DMS153 (cell line): ENCODE measurements around the gene SERINC1.

Experiments used
- DNase-seq: peaks from one replicate; lab custom pipeline; 2025; lab: John Stamatoyannopoulos, UW

SERINC1 gene

DNA sequence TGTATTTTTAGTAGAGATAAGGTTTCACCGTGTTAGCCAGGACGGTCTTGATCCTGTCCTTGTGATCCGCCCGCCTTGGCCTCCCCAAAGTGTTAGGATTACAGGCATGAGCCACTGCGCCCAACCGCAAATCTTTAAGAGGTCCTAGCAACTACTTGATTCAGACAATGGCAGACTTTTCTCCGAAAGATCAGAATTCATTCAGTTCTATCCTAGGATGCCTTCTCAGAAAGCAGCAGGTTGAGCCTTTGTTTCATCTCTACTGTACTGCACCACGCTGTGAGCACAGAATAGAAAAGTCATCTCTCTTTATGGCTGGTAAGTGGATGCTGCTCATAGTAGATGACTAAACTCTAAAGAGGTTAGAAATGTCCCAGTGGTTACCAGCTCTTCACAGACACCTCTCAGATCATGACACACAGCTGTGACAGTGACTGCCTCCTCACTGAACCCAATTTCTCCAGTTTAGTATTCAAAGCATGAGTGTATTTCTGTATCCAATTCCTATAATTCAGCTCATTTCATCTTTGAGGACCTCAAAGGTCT is 78.2 kb downstream of the SERINC1 start:
- no peak for DNase-seq
